ENCODE data around the gene SARS1. TPM values are rescaled to one million over a fixed set of nuclear protein-coding genes. Genes with fewer than 3 reads are reported as not detected.
A peak's percentile ranks its signal among the peaks of the same experiment; 100 is the strongest.

The SARS1 gene
- total RNA-seq, 4 donors from 2014 or later: 164 to 264 (median 200) TPM

- peak within 1 kb of the TSS in 1 of 3 donors; percentile 41 for H3K27ac ChIP-seq
- peak within 1 kb of the TSS; percentile 27 to 54 (median 40) for H3K4me3 ChIP-seq (replicated peaks in 1 of 3)
- H3K36me3 ChIP-seq: no peaks in the 10 kb centered on the region
- intact Hi-C loops (cut with DNase I): no loop called here
- no peaks in the 10 kb centered on the region for H3K9me3 ChIP-seq
- H3K4me1 ChIP-seq: peaks cover 21 to 28% of the 10 kb centered on the region in 2 donors
- TF ChIP-seq POLR2A (IDR thresholded peaks at IDR 0.05) (peak in 1 of 2 donors; percentile 78), CTCF (IDR thresholded peaks at IDR 0.05) (no peak)
- 19 to 30% methylated on average over 17 to 26 of the region's 49 CpGs for WGBS, 2 donors
- H3K27me3 ChIP-seq: no peaks in the 10 kb centered on the region
- peak; percentile 75 to 77 for DNase-seq
These were observed 35.3 kb downstream of the SARS1 start, which contains the start of gene CELSR2 for GRCh38 chr1:109248797-109249629. TSS of gene CELSR2 (plus strand) at chr1:109249539. CDS start at chr1:109250080, 541 bp downstream.

DNA sequence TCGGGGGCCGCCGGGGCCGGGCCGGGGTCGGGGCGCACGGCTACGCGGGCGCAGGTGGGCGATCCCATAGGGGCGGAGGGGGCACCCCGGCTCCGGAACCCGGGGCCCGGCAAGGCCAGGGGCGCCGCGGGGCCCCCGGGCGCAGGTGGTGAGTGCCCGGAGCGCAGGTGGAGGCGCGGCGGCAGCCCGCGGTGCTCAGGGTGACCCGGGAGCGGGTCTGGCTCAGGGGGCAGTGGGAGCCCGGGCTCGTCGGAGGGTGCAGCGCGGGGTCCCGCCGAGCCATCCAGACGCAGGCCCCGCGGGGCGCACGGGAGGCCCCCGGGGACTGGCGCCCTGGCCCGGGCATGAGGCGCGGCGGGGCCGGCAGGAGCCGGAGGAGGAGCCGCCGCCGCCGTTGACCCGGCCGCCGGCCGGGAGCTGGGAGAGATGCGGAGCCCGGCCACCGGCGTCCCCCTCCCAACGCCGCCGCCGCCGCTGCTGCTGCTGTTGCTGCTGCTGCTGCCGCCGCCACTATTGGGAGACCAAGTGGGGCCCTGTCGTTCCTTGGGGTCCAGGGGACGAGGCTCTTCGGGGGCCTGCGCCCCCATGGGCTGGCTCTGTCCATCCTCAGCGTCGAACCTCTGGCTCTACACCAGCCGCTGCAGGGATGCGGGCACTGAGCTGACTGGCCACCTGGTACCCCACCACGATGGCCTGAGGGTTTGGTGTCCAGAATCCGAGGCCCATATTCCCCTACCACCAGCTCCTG is 36.1 kb downstream of the SARS1 start:
- DNase-seq: no peak
- Histone ChIP-seq H3K27ac (peak overlapping the region in 1 of 3 donors; percentile 41), H3K4me1 (peaks cover 29 to 36% of the 10 kb centered on the region in 2 donors), H3K36me3 (no peaks in the 10 kb centered on the region), H3K4me3 (replicated peaks in 1 of 3) (peak overlapping the region; percentile 27 to 54 (median 40)), H3K9me3 (no peaks in the 10 kb centered on the region), H3K27me3 (no peaks in the 10 kb centered on the region)
- 8 to 15% methylated on average over 5 to 10 of the region's 80 CpGs for WGBS, 2 donors
- TF ChIP-seq POLR2A (IDR thresholded peaks at IDR 0.05) (no peak), CTCF (IDR thresholded peaks at IDR 0.05) (no peak)
- intact Hi-C loops (cut with DNase I): loop anchor here (10.0 kb wide), 1 partner anchor 235 kb away; the partner anchor contains the start of gene ATXN7L2

DNA sequence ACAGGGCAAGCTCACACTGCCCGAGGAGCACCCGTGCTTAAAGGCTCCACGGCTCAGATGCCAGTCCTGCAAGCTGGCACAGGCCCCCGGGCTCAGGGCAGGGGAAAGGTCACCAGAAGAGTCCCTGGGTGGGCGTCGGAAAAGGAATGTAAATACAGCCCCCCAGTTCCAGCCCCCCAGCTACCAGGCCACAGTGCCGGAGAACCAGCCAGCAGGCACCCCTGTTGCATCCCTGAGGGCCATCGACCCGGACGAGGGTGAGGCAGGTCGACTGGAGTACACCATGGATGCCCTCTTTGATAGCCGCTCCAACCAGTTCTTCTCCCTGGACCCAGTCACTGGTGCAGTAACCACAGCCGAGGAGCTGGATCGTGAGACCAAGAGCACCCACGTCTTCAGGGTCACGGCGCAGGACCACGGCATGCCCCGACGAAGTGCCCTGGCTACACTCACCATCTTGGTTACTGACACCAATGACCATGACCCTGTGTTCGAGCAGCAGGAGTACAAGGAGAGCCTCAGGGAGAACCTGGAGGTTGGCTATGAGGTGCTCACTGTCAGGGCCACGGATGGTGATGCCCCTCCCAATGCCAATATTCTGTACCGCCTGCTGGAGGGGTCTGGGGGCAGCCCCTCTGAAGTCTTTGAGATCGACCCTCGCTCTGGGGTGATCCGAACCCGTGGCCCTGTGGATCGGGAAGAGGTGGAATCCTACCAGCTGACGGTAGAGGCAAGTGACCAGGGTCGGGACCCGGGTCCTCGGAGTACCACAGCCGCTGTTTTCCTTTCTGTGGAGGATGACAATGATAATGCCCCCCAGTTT is 36.9 kb downstream of the SARS1 start:
- H3K27ac ChIP-seq: peak overlapping the region in 1 of 3 donors; percentile 41
- TF ChIP-seq POLR2A (IDR thresholded peaks at IDR 0.05) (no peak), CTCF (IDR thresholded peaks at IDR 0.05) (no peak)
- H3K36me3 ChIP-seq: no peaks in the 10 kb centered on the region
- 98 to 100% methylated on average over 10 to 21 of the region's 33 CpGs for WGBS, 2 donors
- intact Hi-C loops (cut with DNase I): loop anchor here (10.0 kb wide), 1 partner anchor 234 kb away; the partner anchor contains the start of gene ATXN7L2
- no peaks in the 10 kb centered on the region for H3K27me3 ChIP-seq
- no peaks in the 10 kb centered on the region for H3K9me3 ChIP-seq
- peaks cover 38 to 44% of the 10 kb centered on the region in 2 donors for H3K4me1 ChIP-seq
- DNase-seq: no peak
- H3K4me3 ChIP-seq (replicated peaks in 1 of 3): peak overlapping the region in 1 of 3 donors; percentile 54

GRCh38 chr1:109251277-109252166 is 37.8 kb downstream of the SARS1 start:
- H3K36me3 ChIP-seq: no peaks in the 10 kb centered on the region
- H3K4me1 ChIP-seq: peaks cover 43 to 53% of the 10 kb centered on the region in 2 donors

More at GRCh38 chr1:109251277-109252166, 37.8 kb downstream of the SARS1 start:
- H3K9me3 ChIP-seq: no peaks in the 10 kb centered on the region
- no peak overlapping the region for H3K4me3 ChIP-seq (replicated peaks in 1 of 3)
- DNase-seq: no peak
- no peak overlapping the region for H3K27ac ChIP-seq
- 97% methylated on average over 23 to 29 of the region's 32 CpGs for WGBS, 2 donors
- intact Hi-C loops (cut with DNase I): loop anchor here (10.0 kb wide), 1 partner anchor 233 kb away; the partner anchor contains the start of gene ATXN7L2
- TF ChIP-seq POLR2A (IDR thresholded peaks at IDR 0.05): no peak
- no peak for TF ChIP-seq CTCF (IDR thresholded peaks at IDR 0.05)
- H3K27me3 ChIP-seq: no peaks in the 10 kb centered on the region

Measured in thyroid gland (tissue), 4 donors.